GM12878 (cell line): ENCODE measurements around the gene ZNF692. TPM values are rescaled to one million over a fixed set of nuclear protein-coding genes. Genes with fewer than 3 reads are reported as not detected.

Experiments used
- ASH2L ChIP-seq: fragments of 300-600, 200-600 bp; sonication (generic); IDR thresholded peaks from 2 replicates; pipeline ENCODE4 v1.6.1; 2017; ENCODE audit warnings: low read depth, mild to moderate bottlenecking, borderline replicate concordance
- ATF7 ChIP-seq: fragments of 450-650 bp; IDR thresholded peaks from 2 replicates; pipeline ENCODE4 v1.6.1; 2016; ENCODE audit warnings: low read depth, mild to moderate bottlenecking
- BHLHE40 ChIP-seq, 2 experiments: fragments of 450-650 bp in 1 of 2; IDR thresholded peaks; 2 replicates each; pipeline ENCODE4 v1.6.1; 2011 to 2017; ENCODE audit warnings: low read depth in 2 of 2, borderline replicate concordance in 1 of 2, improper control_type of control experiment in 1 of 2, low read length in 1 of 2, mild to moderate bottlenecking in 1 of 2
- BRCA1 ChIP-seq: IDR thresholded peaks from 2 replicates; pipeline ENCODE4 v1.6.1; 2011; ENCODE audit warnings: low read depth, low read length, improper control_type of control experiment
- CHD2 ChIP-seq: IDR thresholded peaks from 2 replicates; pipeline ENCODE4 v1.6.1; 2011; ENCODE audit warnings: low read depth, low read length, improper control_type of control experiment, borderline replicate concordance
- DPF2 ChIP-seq: fragments of 450-650 bp; IDR thresholded peaks from 2 replicates; pipeline ENCODE4 v1.6.1; 2017; ENCODE audit warnings: mild to moderate bottlenecking
- EP300 ChIP-seq, 2 experiments: fragments of 150-350 bp in 1 of 2; IDR thresholded peaks; 2 replicates each; pipeline ENCODE4 v1.6.1; 2011 to 2012; ENCODE audit warnings: low read depth in 2 of 2, low read length in 2 of 2, borderline replicate concordance in 1 of 2, improper control_type of control experiment in 1 of 2, inconsistent platforms in 1 of 2; ENCODE audit not compliant: control insufficient read depth in 1 of 2
- FOXK2 ChIP-seq: fragments of 450-650 bp; IDR thresholded peaks from 2 replicates; pipeline ENCODE4 v1.6.1; 2017; ENCODE audit warnings: mild to moderate bottlenecking, moderate library complexity
- KAT2A ChIP-seq: conservative IDR thresholded peaks from 2 replicates; pipeline ENCODE4 v1.6.1; 2011; ENCODE audit warnings: low read depth, low read length; ENCODE audit not compliant: control insufficient read depth
- PAX5 ChIP-seq: IDR thresholded peaks from 2 replicates; pipeline ENCODE4 v1.6.1; 2011; ENCODE audit warnings: low read depth, low read length, borderline replicate concordance
- RFX5 ChIP-seq: IDR thresholded peaks from 2 replicates; pipeline ENCODE4 v1.6.1; 2011; ENCODE audit warnings: low read depth, low read length, improper control_type of control experiment
- SP1 ChIP-seq: IDR thresholded peaks from one replicate; pipeline ENCODE4 v1.6.1; 2011; ENCODE audit warnings: low read depth, low read length
- SREBF1 ChIP-seq: IDR thresholded peaks from 2 replicates; pipeline ENCODE4 v1.6.1; 2012; ENCODE audit warnings: mild to moderate bottlenecking, low read length
- STAT1 ChIP-seq: fragments of 450-650 bp; conservative IDR thresholded peaks from 2 replicates; pipeline ENCODE4 v1.6.1; 2014; ENCODE audit warnings: antibody characterized with exemption, mild to moderate bottlenecking
- TARDBP ChIP-seq: IDR thresholded peaks from 2 replicates; pipeline ENCODE4 v1.6.1; 2016; ENCODE audit warnings: borderline replicate concordance
- TCF3 ChIP-seq: IDR thresholded peaks from 2 replicates; pipeline ENCODE4 v1.6.1; 2012; ENCODE audit warnings: low read depth, mild to moderate bottlenecking, low read length, borderline replicate concordance; ENCODE audit not compliant: insufficient read depth
- YBX1 ChIP-seq: fragments of 450-650 bp; IDR thresholded peaks from 2 replicates; pipeline ENCODE4 v1.6.1; 2016; ENCODE audit warnings: antibody characterized with exemption
- ZNF24 ChIP-seq: fragments of 450-650 bp; IDR thresholded peaks from 2 replicates; pipeline ENCODE4 v1.6.1; 2017; ENCODE audit warnings: antibody characterized with exemption, mild to moderate bottlenecking
- polyA plus RNA-seq, 11 experiments: library from polyadenylated mRNA; depleted of rRNA in 4 of 11; unstranded in 6 of 11; stranded (reverse) in 5 of 11; fragments of >200 nt; fragmentation: Nextera tagmentation in 4 of 11; fragmentation: Illumina TruSeq in 1 of 11; extraction: Ambion mirVana in 4 of 11; extraction: Trizol in 1 of 11; gene quantifications; 1 replicate in 1 of 11; 2 replicates in 10 of 11; pipeline versions ENCODE4 v1.2.1 to v1.2.3, GENCODE V29; 2011 to 2016; ENCODE audit warnings: inconsistent platforms in 2 of 11, missing spikeins in 2 of 11, low read depth in 1 of 11
- total RNA-seq, 4 experiments: library from RNA; depleted of rRNA in 3 of 4; stranded (reverse); fragments of >200 nt in 3 of 4; fragmentation: Illumina TruSeq in 1 of 4; extraction: Trizol in 1 of 4; gene quantifications; 2 replicates each; pipeline versions ENCODE4 v1.2.1 to v1.2.3, GENCODE V29; 2013 to 2021
- TF ChIP-seq, protein P1 (sequence below): fragments of 450-650 bp; IDR thresholded peaks from 2 replicates; pipeline ENCODE4 v1.6.1; 2017; ENCODE audit warnings: mild to moderate bottlenecking, moderate library complexity
- TF ChIP-seq, protein P2 (sequence below): IDR thresholded peaks from 2 replicates; pipeline ENCODE4 v1.6.1; 2012; ENCODE audit warnings: low read depth, low read length, improper control_type of control experiment
- TF ChIP-seq, protein P3 (sequence below): fragments of 450-650 bp; IDR thresholded peaks from 2 replicates; pipeline ENCODE4 v1.6.1; 2016; ENCODE audit warnings: mild to moderate bottlenecking, moderate library complexity, borderline replicate concordance

Gene ZNF692
- total and polyA plus RNA-seq, 10 of the 15 experiments (the other 5 are each of a cell fraction or from before 2014, with no cell fraction given) = 5.3 to 76.6 (median 36.9) TPM

- peak in 1 of 2 experiments; percentile 77; a peak in 1 of 4 replicates for TF ChIP-seq EP300 (IDR thresholded peaks at IDR 0.05; ENCODE audit: borderline replicate concordance in 1 of 2, control insufficient read depth in 1 of 2, low read depth in 2 of 2, low read length in 2 of 2)
- peak; percentile 46; the same call in 1 of the 2 replicates for TF ChIP-seq CHD2
- TF ChIP-seq SREBF1 = no peak
- TF ChIP-seq, protein P1, sequence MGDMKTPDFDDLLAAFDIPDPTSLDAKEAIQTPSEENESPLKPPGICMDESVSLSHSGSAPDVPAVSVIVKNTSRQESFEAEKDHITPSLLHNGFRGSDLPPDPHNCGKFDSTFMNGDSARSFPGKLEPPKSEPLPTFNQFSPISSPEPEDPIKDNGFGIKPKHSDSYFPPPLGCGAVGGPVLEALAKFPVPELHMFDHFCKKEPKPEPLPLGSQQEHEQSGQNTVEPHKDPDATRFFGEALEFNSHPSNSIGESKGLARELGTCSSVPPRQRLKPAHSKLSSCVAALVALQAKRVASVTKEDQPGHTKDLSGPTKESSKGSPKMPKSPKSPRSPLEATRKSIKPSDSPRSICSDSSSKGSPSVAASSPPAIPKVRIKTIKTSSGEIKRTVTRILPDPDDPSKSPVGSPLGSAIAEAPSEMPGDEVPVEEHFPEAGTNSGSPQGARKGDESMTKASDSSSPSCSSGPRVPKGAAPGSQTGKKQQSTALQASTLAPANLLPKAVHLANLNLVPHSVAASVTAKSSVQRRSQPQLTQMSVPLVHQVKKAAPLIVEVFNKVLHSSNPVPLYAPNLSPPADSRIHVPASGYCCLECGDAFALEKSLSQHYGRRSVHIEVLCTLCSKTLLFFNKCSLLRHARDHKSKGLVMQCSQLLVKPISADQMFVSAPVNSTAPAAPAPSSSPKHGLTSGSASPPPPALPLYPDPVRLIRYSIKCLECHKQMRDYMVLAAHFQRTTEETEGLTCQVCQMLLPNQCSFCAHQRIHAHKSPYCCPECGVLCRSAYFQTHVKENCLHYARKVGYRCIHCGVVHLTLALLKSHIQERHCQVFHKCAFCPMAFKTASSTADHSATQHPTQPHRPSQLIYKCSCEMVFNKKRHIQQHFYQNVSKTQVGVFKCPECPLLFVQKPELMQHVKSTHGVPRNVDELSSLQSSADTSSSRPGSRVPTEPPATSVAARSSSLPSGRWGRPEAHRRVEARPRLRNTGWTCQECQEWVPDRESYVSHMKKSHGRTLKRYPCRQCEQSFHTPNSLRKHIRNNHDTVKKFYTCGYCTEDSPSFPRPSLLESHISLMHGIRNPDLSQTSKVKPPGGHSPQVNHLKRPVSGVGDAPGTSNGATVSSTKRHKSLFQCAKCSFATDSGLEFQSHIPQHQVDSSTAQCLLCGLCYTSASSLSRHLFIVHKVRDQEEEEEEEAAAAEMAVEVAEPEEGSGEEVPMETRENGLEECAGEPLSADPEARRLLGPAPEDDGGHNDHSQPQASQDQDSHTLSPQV = no peak
- TF ChIP-seq ZNF24 = peak; percentile 99
- TF ChIP-seq RFX5 = no peak
- 0 out of 2 replicates have a peak, but pooled peaks have one; percentile 21 for TF ChIP-seq STAT1
- 0 out of 2 replicates have a peak, but pooled peaks have one; percentile 17 for TF ChIP-seq TCF3
- no peak for TF ChIP-seq YBX1
- TF ChIP-seq TARDBP = peak; percentile 99
- no peak for TF ChIP-seq KAT2A
- peak; percentile 86; the same call in 1 of the 2 replicates for TF ChIP-seq PAX5
- TF ChIP-seq FOXK2 = no peak
- TF ChIP-seq ATF7 = no peak
- TF ChIP-seq, protein P2, sequence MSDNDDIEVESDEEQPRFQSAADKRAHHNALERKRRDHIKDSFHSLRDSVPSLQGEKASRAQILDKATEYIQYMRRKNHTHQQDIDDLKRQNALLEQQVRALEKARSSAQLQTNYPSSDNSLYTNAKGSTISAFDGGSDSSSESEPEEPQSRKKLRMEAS = no peak; the same call in 1 of the 2 replicates
- no peak for TF ChIP-seq SP1
- TF ChIP-seq BRCA1 = peak; percentile 37; the same call in 1 of the 2 replicates
- TF ChIP-seq, protein P3, sequence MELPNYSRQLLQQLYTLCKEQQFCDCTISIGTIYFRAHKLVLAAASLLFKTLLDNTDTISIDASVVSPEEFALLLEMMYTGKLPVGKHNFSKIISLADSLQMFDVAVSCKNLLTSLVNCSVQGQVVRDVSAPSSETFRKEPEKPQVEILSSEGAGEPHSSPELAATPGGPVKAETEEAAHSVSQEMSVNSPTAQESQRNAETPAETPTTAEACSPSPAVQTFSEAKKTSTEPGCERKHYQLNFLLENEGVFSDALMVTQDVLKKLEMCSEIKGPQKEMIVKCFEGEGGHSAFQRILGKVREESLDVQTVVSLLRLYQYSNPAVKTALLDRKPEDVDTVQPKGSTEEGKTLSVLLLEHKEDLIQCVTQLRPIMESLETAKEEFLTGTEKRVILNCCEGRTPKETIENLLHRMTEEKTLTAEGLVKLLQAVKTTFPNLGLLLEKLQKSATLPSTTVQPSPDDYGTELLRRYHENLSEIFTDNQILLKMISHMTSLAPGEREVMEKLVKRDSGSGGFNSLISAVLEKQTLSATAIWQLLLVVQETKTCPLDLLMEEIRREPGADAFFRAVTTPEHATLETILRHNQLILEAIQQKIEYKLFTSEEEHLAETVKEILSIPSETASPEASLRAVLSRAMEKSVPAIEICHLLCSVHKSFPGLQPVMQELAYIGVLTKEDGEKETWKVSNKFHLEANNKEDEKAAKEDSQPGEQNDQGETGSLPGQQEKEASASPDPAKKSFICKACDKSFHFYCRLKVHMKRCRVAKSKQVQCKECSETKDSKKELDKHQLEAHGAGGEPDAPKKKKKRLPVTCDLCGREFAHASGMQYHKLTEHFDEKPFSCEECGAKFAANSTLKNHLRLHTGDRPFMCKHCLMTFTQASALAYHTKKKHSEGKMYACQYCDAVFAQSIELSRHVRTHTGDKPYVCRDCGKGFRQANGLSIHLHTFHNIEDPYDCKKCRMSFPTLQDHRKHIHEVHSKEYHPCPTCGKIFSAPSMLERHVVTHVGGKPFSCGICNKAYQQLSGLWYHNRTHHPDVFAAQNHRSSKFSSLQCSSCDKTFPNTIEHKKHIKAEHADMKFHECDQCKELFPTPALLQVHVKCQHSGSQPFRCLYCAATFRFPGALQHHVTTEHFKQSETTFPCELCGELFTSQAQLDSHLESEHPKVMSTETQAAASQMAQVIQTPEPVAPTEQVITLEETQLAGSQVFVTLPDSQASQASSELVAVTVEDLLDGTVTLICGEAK = 0 out of 2 replicates have a peak, but pooled peaks have one; percentile 77
- TF ChIP-seq DPF2 = 0 out of 2 replicates have a peak, but pooled peaks have one; percentile 12
- TF ChIP-seq ASH2L = peak; percentile 91; the same call in 1 of the 2 replicates
- TF ChIP-seq BHLHE40 (IDR thresholded peaks at IDR 0.05; ENCODE audit: borderline replicate concordance in 1 of 2, low read depth in 2 of 2, low read length in 1 of 2) = peak; percentile 28 to 52; a peak in 2 of 4 replicates
Measured at GRCh38 chr1:248873409-248873992, 14.6 kb upstream of the ZNF692 start (continued).
